ENCODE measurements around the gene LEKR1. TPM values are rescaled to one million over a fixed set of nuclear protein-coding genes. Genes with fewer than 3 reads are reported as not detected.

Gene LEKR1
- total and polyA plus RNA-seq, 2 of the 13 experiments (the other 11 are each of a cell fraction or from before 2014, with no cell fraction given) = 0.49 to 1.5 TPM

GRCh38 chr3:157043771-157044170 is 217.6 kb downstream of the LEKR1 start:
- Histone ChIP-seq H3K79me2 (ENCODE audit: insufficient read depth, low read length) (no peaks in the 10 kb centered on the region), H3K4me1 (ENCODE audit: insufficient read depth, low read length) (no peaks in the 10 kb centered on the region), H3K27me3 (ENCODE audit: control insufficient read depth in 1 of 2, insufficient read depth in 2 of 2, low read length in 2 of 2) (no peaks in the 10 kb centered on the region), H3K9me3 (ENCODE audit: low read length) (no peaks in the 10 kb centered on the region), H2AFZ (ENCODE audit: low read length) (no peak overlapping the region), H3K9ac (ENCODE audit: insufficient read depth, low read depth, low read length) (no peak overlapping the region), H4K20me1 (ENCODE audit: insufficient read depth, low read length) (no peaks in the 10 kb centered on the region), H3K27ac (ENCODE audit: extremely low read length, insufficient read depth, low read length) (no peak overlapping the region), H3K36me3 (replicated peaks in 1 of 2; ENCODE audit: control insufficient read depth in 1 of 2, insufficient read depth in 2 of 2, low read length in 2 of 2) (no peaks in the 10 kb centered on the region), H3K4me3 (replicated peaks in 1 of 3; ENCODE audit: insufficient read depth in 1 of 3, low read depth in 2 of 3, low read length in 3 of 3) (no peak overlapping the region), H3K4me2 (ENCODE audit: low read depth, low read length) (no peak overlapping the region)
- in situ Hi-C loops (cut with HindIII; ENCODE audit: extremely low pct_ligation_motif_present, low pct_unique_long_range_greater_than_20kb) = no loop called here
- FAIRE-seq (no peak), ATAC-seq (no peak), DNase-seq (ENCODE audit: low spot score) (no peak)
- TF ChIP-seq ZMAT5 (CRISPR knock-in tag; IDR thresholded peaks at IDR 0.05; ENCODE audit: borderline replicate concordance, low read depth) = no peak
- no peak for TF ChIP-seq HDAC6 (IDR thresholded peaks at IDR 0.05; ENCODE audit: low read depth, low read length)
- no peak for TF ChIP-seq ZNF569 (CRISPR knock-in tag; IDR thresholded peaks at IDR 0.05; ENCODE audit: borderline replicate concordance)
- no peak for TF ChIP-seq DMTF1 (CRISPR knock-in tag; IDR thresholded peaks at IDR 0.05)
- TF ChIP-seq IRF2 (CRISPR knock-in tag; IDR thresholded peaks at IDR 0.05) = no peak
- no peak for TF ChIP-seq CHCHD3 (CRISPR knock-in tag; IDR thresholded peaks at IDR 0.05)
- no peak for TF ChIP-seq ZUFSP (CRISPR knock-in tag; IDR thresholded peaks at IDR 0.05; ENCODE audit: borderline replicate concordance)
- no peak for TF ChIP-seq PHF8 (CRISPR knock-in tag; IDR thresholded peaks at IDR 0.05)
- TF ChIP-seq GLI4 (CRISPR knock-in tag; IDR thresholded peaks at IDR 0.05; ENCODE audit: borderline replicate concordance) = no peak
- no peak for TF ChIP-seq THAP8 (CRISPR knock-in tag; IDR thresholded peaks at IDR 0.05; ENCODE audit: borderline replicate concordance)
- no peak for TF ChIP-seq ZNF850 (CRISPR knock-in tag; conservative IDR thresholded peaks at IDR 0.05)
- no peak for TF ChIP-seq PCBP2 (optimal IDR thresholded peaks at IDR 0.05; ENCODE audit: low read depth, low read length, poor library complexity, severe bottlenecking)
- no peak for TF ChIP-seq CHD4 (IDR thresholded peaks at IDR 0.05; ENCODE audit: borderline replicate concordance, low read length)
- TF ChIP-seq CBX2 (IDR thresholded peaks at IDR 0.05; ENCODE audit: low read depth, low read length) = no peak
- TF ChIP-seq CBX2 (CRISPR knock-in tag; IDR thresholded peaks at IDR 0.05; ENCODE audit: low read depth) = no peak
- intact Hi-C loops (cut with micrococcal nuclease; ENCODE audit: unreplicated experiment) = no loop called here
- CTCF ChIA-PET (ENCODE audit: low intra/inter-chr PET ratio, low total read pairs) = no interaction called here
- BruUV-seq (replicated peaks) = no TSS peak
- POLR2A ChIA-PET = no interaction called here
- 0% methylated on average over 1 of the region's 1 CpG for WGBS (ENCODE audit: low lambda C conversion rate)
